HL-60 (cell line): ENCODE measurements around the gene MDH2.

Source experiments
- DNase-seq, 2 experiments: peaks; one replicate each; pipeline ENCODE4 v3.0.0-alpha.2; 2010 to 2020; ENCODE audit warnings: low read depth in 1 of 2, low spot score in 1 of 2
- H3K27ac ChIP-seq: fragments of 250-450 bp; sonication (Bioruptor Pico); replicated peaks from 2 replicates; pipeline ENCODE4 v1.5.1; 2020; ENCODE audit warnings: mild to moderate bottlenecking, moderate library complexity
- H3K27me3 ChIP-seq: fragments of 250-450 bp; sonication (Bioruptor Pico); 2 replicates; pipeline ENCODE4 v1.5.1; 2021; ENCODE audit warnings: mild to moderate bottlenecking, moderate library complexity; ENCODE audit not compliant: insufficient read depth, poor library complexity, severe bottlenecking
- H3K4me3 ChIP-seq: replicated peaks from 2 replicates; pipeline ENCODE4 v1.5.1; 2011; ENCODE audit warnings: mild to moderate bottlenecking, control low read depth, low read length; ENCODE audit not compliant: insufficient read depth
- GABPA ChIP-seq: IDR thresholded peaks from 2 replicates; pipeline ENCODE4 v1.6.1; 2012; ENCODE audit warnings: low read depth
- POLR2AphosphoS5 ChIP-seq: IDR thresholded peaks from 2 replicates; pipeline ENCODE4 v1.6.1; 2012; ENCODE audit warnings: low read depth
- SPI1 ChIP-seq: IDR thresholded peaks from 2 replicates; pipeline ENCODE4 v1.6.1; 2012; ENCODE audit warnings: low read depth, mild to moderate bottlenecking, borderline replicate concordance
- TF ChIP-seq, protein P1 (sequence below): IDR thresholded peaks from one replicate; pipeline ENCODE4 v1.5.1; 2011; ENCODE audit warnings: low read length, control low read depth, inconsistent platforms; ENCODE audit not compliant: insufficient read depth
- TF ChIP-seq, protein P2 (sequence below): IDR thresholded peaks from 2 replicates; pipeline ENCODE4 v1.6.1; 2012; ENCODE audit warnings: low read depth; ENCODE audit not compliant: insufficient replicate concordance

The MDH2 gene

DNA sequence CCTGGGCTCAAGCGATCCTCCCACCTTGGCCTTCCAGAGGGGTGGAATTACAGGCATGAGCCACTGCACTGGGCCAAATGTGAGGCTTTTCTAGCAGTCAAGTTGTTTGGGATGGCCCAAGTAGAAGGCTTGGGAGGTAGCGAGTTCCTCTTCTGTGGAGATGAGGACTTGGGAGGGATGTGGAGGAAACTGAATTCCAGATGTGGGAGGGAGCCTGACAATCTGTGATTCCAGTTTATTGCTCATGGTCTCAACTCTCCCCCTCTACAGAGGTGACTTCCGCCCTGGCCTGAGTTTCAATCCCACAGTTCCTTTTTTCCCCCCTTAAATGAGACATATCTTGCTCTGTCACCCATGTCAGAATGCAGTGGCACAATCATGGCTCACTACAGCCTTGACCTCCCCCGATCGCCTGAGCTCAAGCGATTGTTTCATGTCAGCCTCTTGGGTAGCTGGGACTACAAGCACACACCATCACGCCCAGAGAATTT, 3.5 kb upstream of the MDH2 start:
- TF ChIP-seq, protein P1, sequence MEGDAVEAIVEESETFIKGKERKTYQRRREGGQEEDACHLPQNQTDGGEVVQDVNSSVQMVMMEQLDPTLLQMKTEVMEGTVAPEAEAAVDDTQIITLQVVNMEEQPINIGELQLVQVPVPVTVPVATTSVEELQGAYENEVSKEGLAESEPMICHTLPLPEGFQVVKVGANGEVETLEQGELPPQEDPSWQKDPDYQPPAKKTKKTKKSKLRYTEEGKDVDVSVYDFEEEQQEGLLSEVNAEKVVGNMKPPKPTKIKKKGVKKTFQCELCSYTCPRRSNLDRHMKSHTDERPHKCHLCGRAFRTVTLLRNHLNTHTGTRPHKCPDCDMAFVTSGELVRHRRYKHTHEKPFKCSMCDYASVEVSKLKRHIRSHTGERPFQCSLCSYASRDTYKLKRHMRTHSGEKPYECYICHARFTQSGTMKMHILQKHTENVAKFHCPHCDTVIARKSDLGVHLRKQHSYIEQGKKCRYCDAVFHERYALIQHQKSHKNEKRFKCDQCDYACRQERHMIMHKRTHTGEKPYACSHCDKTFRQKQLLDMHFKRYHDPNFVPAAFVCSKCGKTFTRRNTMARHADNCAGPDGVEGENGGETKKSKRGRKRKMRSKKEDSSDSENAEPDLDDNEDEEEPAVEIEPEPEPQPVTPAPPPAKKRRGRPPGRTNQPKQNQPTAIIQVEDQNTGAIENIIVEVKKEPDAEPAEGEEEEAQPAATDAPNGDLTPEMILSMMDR = no peak
- no peak for TF ChIP-seq GABPA
- no peak for TF ChIP-seq POLR2AphosphoS5
- no peak for TF ChIP-seq SPI1
- TF ChIP-seq, protein P2, sequence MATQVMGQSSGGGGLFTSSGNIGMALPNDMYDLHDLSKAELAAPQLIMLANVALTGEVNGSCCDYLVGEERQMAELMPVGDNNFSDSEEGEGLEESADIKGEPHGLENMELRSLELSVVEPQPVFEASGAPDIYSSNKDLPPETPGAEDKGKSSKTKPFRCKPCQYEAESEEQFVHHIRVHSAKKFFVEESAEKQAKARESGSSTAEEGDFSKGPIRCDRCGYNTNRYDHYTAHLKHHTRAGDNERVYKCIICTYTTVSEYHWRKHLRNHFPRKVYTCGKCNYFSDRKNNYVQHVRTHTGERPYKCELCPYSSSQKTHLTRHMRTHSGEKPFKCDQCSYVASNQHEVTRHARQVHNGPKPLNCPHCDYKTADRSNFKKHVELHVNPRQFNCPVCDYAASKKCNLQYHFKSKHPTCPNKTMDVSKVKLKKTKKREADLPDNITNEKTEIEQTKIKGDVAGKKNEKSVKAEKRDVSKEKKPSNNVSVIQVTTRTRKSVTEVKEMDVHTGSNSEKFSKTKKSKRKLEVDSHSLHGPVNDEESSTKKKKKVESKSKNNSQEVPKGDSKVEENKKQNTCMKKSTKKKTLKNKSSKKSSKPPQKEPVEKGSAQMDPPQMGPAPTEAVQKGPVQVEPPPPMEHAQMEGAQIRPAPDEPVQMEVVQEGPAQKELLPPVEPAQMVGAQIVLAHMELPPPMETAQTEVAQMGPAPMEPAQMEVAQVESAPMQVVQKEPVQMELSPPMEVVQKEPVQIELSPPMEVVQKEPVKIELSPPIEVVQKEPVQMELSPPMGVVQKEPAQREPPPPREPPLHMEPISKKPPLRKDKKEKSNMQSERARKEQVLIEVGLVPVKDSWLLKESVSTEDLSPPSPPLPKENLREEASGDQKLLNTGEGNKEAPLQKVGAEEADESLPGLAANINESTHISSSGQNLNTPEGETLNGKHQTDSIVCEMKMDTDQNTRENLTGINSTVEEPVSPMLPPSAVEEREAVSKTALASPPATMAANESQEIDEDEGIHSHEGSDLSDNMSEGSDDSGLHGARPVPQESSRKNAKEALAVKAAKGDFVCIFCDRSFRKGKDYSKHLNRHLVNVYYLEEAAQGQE = no peak
- DNase-seq = no peak
- Histone ChIP-seq H3K27ac (no peak overlapping the region), H3K27me3 (no peaks in the 10 kb centered on the region), H3K4me3 (no peak overlapping the region)

DNA sequence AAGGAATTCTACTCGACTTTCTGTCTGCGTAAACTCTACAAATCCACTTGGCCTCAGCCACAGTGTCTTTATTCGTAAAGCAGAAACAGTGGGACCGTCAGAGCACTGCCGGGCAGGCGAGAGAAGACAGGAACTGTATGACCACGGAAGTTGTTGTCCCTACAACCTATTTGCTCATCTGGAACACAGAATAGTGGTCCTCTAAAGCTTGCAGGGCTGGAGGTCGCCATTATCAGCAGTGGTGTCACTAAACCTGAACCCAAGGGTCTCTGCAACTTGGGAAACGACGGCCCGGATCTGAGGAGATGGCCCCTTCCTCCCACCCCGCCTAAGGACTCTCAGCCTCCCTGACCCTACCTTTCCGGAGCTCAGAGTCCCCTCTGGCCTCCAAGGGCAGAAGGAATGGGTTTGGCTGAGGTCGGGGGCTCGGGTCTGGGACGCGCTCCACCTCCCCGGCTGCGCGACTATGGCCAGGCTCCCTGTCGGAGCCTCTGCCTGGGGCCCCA, 548 bp upstream of the MDH2 start:
- Histone ChIP-seq H3K4me3 (peak overlapping the region; percentile 94), H3K27me3 (no peaks in the 10 kb centered on the region), H3K27ac (peak overlapping the region; percentile 90)
- TF ChIP-seq SPI1 (0 out of 2 replicates have a peak, but pooled peaks have one; percentile 30), GABPA (no peak)
- peak in 1 of 2 experiments; percentile 45 for DNase-seq

DNA sequence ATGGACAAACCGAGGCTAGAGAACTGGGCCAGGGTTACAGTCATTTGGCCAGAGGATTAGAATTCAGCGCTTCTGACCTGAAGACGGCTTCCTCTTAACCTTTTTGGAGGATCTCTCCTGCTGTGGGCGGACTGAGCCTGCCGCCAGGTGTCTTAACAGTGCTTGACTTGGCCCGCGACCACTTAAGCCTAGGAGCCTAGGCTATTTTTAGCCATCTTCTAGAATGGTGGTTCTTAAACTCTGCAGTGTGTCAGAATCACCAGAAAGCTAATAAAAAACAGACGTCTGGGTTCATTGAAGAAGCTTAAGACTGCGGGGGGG, 722 bp downstream of the MDH2 start:
- no peak for TF ChIP-seq GABPA
- TF ChIP-seq, protein P2 = no peak
- no peak; the same call in 1 of the 2 replicates for TF ChIP-seq SPI1
- Histone ChIP-seq H3K27ac (peak overlapping the region; percentile 90), H3K4me3 (peak overlapping the region; percentile 94), H3K27me3 (no peaks in the 10 kb centered on the region)
- DNase-seq = no peak

DNA sequence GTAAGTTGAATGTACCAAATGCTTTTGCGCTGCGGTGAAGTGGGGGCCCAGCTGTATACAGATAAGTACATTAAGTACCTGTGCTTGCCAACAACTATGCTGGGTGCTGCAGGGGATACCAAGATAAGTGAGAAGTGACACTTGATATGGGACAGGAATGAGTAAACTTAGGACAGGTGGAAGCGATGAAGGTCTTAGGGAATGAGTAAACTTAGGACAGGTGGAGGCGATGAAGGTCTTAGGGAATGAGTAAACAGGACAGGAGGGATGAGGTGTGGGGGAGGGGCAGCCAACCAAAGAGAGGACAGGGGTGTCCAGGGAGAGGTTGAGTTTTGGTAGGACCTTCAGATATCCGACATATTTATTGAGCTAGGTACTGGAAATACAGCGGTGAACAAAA, 1.4 kb downstream of the MDH2 start:
- no peaks in the 10 kb centered on the region for H3K27me3 ChIP-seq
- H3K4me3 ChIP-seq = peak overlapping the region; percentile 94
- TF ChIP-seq GABPA (no peak), POLR2AphosphoS5 (no peak), SPI1 (no peak)
- TF ChIP-seq, protein P2 = no peak
- TF ChIP-seq, protein P1 = no peak
- no peak overlapping the region for H3K27ac ChIP-seq
- no peak for DNase-seq
